ENCODE data around the gene SLC22A25.

GRCh38 chr11:63251312-63251711, 7.9 kb upstream of the SLC22A25 start:
- TF ChIP-seq GATA2 (IDR thresholded peaks at IDR 0.05; ENCODE audit: low read depth, low read length) = no peak
- TF ChIP-seq GATA3 (IDR thresholded peaks at IDR 0.05; ENCODE audit: low read depth, low read length) = no peak

Measured in SH-SY5Y (cell line).